Natural killer cell treated with Interleukin-12 subunit alpha and Interleukin-12 subunit beta and Interleukin-15 and Interleukin-18, amount 100 ng/mL, for 72 hours (primary cell): ENCODE results near the gene PACSIN1. TPM values are rescaled to one million over a fixed set of nuclear protein-coding genes. Genes with fewer than 3 reads are reported as not detected.

Source experiments
- ATAC-seq, 2 donors: fragments of 150-1000 bp; cut with Tn5 transposase in 1 of 2; sonication (Bioruptor Pico), chemical (Tn5 transposase) in 1 of 2; 2 replicates each; pipeline ENCODE4 v1.10.0; 2021
- DNase-seq: peaks from one replicate; pipeline ENCODE4 v3.0.0; 2022; ENCODE audit warnings: low spot score
- H3K27ac Mint-ChIP-seq, 2 donors: 1 replicate in 1 of 2; 2 replicates in 1 of 2; pipeline ENCODE4 v1.8.0; 2022; ENCODE audit warnings: mixed read lengths in 2 of 2, mild to moderate bottlenecking in 1 of 2, moderate library complexity in 1 of 2
- H3K27me3 Mint-ChIP-seq, 2 donors: 1 replicate in 1 of 2; 2 replicates in 1 of 2; pipeline ENCODE4 v1.8.0; 2022; ENCODE audit warnings: mixed read lengths in 2 of 2
- H3K36me3 Mint-ChIP-seq: one replicate; pipeline ENCODE4 v1.8.0; 2022; ENCODE audit warnings: mixed read lengths
- H3K4me1 Mint-ChIP-seq, 2 donors: 1 replicate in 1 of 2; 2 replicates in 1 of 2; pipeline ENCODE4 v1.8.0; 2022; ENCODE audit warnings: low read depth in 2 of 2, mixed read lengths in 2 of 2, mild to moderate bottlenecking in 1 of 2
- H3K4me3 Mint-ChIP-seq: one replicate; pipeline ENCODE4 v1.8.0; 2022; ENCODE audit warnings: mixed read lengths
- H3K9me3 Mint-ChIP-seq: 2 replicates; pipeline ENCODE4 v1.8.0; 2022; ENCODE audit warnings: mixed read lengths
- total RNA-seq, 2 donors: library from RNA; stranded (reverse); gene quantifications; one replicate each; pipeline ENCODE4 v1.2.3, GENCODE V29; 2022

The PACSIN1 gene
- total RNA-seq, 2 donors from 2014 or later, result 0.19 TPM; not detected in 1

- no peak for DNase-seq
- Mint-ChIP-seq H3K27me3 (peaks cover 2 to 5% of the 10 kb centered on the region in 2 donors), H3K9me3 (no peaks in the 10 kb centered on the region), H3K27ac (no peak overlapping the region), H3K4me1 (peaks cover 2 to 3% of the 10 kb centered on the region in 2 donors), H3K36me3 (no peaks in the 10 kb centered on the region), H3K4me3 (no peak overlapping the region)
- ATAC-seq, result no peak
Observed at GRCh38 chr6:34441526-34441925, 24.4 kb upstream of the PACSIN1 start.

GRCh38 chr6:34445313-34445860, 20.5 kb upstream of the PACSIN1 start:
- H3K4me1 Mint-ChIP-seq, result peaks cover 2 to 3% of the 10 kb centered on the region in 2 donors
- H3K27ac Mint-ChIP-seq, result no peak overlapping the region
- no peak overlapping the region for H3K4me3 Mint-ChIP-seq
- no peaks in the 10 kb centered on the region for H3K36me3 Mint-ChIP-seq
- H3K9me3 Mint-ChIP-seq, result no peaks in the 10 kb centered on the region
- peaks cover 0 to 4% of the 10 kb centered on the region in 2 donors for H3K27me3 Mint-ChIP-seq
- ATAC-seq (no peak), DNase-seq (no peak)

- Mint-ChIP-seq H3K27ac (no peak overlapping the region), H3K4me1 (no peaks in the 10 kb centered on the region)
Observed at GRCh38 chr6:34447386-34447785, 18.5 kb upstream of the PACSIN1 start.

GRCh38 chr6:34447910-34448309, 18.0 kb upstream of the PACSIN1 start:
- no peak overlapping the region for H3K27ac Mint-ChIP-seq
- H3K9me3 Mint-ChIP-seq, result peaks cover 3% of the 10 kb centered on the region
- no peaks in the 10 kb centered on the region for H3K36me3 Mint-ChIP-seq
- ATAC-seq (no peak), DNase-seq (no peak)
- no peaks in the 10 kb centered on the region for H3K4me1 Mint-ChIP-seq
- H3K4me3 Mint-ChIP-seq, result no peak overlapping the region
- H3K27me3 Mint-ChIP-seq, result peaks cover 0 to 2% of the 10 kb centered on the region in 2 donors

More at GRCh38 chr6:34447386-34447785, 18.5 kb upstream of the PACSIN1 start:
- DNase-seq, result no peak
- no peak for ATAC-seq
- no peaks in the 10 kb centered on the region for H3K36me3 Mint-ChIP-seq
- H3K27me3 Mint-ChIP-seq, result peaks cover 0 to 2% of the 10 kb centered on the region in 2 donors
- no peak overlapping the region for H3K4me3 Mint-ChIP-seq
- H3K9me3 Mint-ChIP-seq, result peaks cover 3% of the 10 kb centered on the region

- no peaks in the 10 kb centered on the region for H3K36me3 Mint-ChIP-seq
- ATAC-seq (no peak), DNase-seq (no peak)
Observed at GRCh38 chr6:34451192-34451591, 14.7 kb upstream of the PACSIN1 start.

GRCh38 chr6:34455831-34456230, 10.0 kb upstream of the PACSIN1 start:
- no peak overlapping the region for H3K27ac Mint-ChIP-seq
- no peaks in the 10 kb centered on the region for H3K27me3 Mint-ChIP-seq

More at GRCh38 chr6:34451192-34451591, 14.7 kb upstream of the PACSIN1 start:
- H3K27ac Mint-ChIP-seq, result no peak overlapping the region
- no peaks in the 10 kb centered on the region for H3K4me1 Mint-ChIP-seq
- no peak overlapping the region for H3K4me3 Mint-ChIP-seq
- H3K9me3 Mint-ChIP-seq, result peaks cover 3% of the 10 kb centered on the region
- peaks cover 0 to 2% of the 10 kb centered on the region in 2 donors for H3K27me3 Mint-ChIP-seq

GRCh38 chr6:34457382-34457741, 8.5 kb upstream of the PACSIN1 start:
- Mint-ChIP-seq H3K4me3 (no peak overlapping the region), H3K36me3 (no peaks in the 10 kb centered on the region), H3K4me1 (no peaks in the 10 kb centered on the region), H3K27ac (no peak overlapping the region), H3K27me3 (peaks cover 0 to 1% of the 10 kb centered on the region in 2 donors), H3K9me3 (no peaks in the 10 kb centered on the region)
- DNase-seq (no peak), ATAC-seq (no peak)

More at GRCh38 chr6:34455831-34456230, 10.0 kb upstream of the PACSIN1 start:
- no peaks in the 10 kb centered on the region for H3K4me1 Mint-ChIP-seq
- no peaks in the 10 kb centered on the region for H3K36me3 Mint-ChIP-seq
- no peak overlapping the region for H3K4me3 Mint-ChIP-seq
- DNase-seq (peak; percentile 23), ATAC-seq (no peak)
- H3K9me3 Mint-ChIP-seq, result peaks cover 3% of the 10 kb centered on the region

- Mint-ChIP-seq H3K36me3 (no peaks in the 10 kb centered on the region), H3K4me3 (no peak overlapping the region), H3K9me3 (no peaks in the 10 kb centered on the region), H3K27ac (no peak overlapping the region), H3K4me1 (no peaks in the 10 kb centered on the region), H3K27me3 (peaks cover 3 to 8% of the 10 kb centered on the region in 2 donors)
- DNase-seq, result peak; percentile 46
- peak in 1 of 2 donors; percentile 13 for ATAC-seq
Observed at GRCh38 chr6:34457742-34458735, 7.8 kb upstream of the PACSIN1 start.

- Mint-ChIP-seq H3K4me1 (no peaks in the 10 kb centered on the region), H3K9me3 (no peaks in the 10 kb centered on the region), H3K36me3 (no peaks in the 10 kb centered on the region), H3K27ac (no peak overlapping the region), H3K4me3 (no peak overlapping the region), H3K27me3 (peaks cover 4 to 19% of the 10 kb centered on the region in 2 donors)
- DNase-seq (peak; percentile 54), ATAC-seq (peak; percentile 61 to 73)
Observed at GRCh38 chr6:34459899-34460593, 5.8 kb upstream of the PACSIN1 start.

- no peaks in the 10 kb centered on the region for H3K9me3 Mint-ChIP-seq
- peaks cover 0 to 4% of the 10 kb centered on the region in 2 donors for H3K4me1 Mint-ChIP-seq
- ATAC-seq (no peak), DNase-seq (no peak)
- no peak overlapping the region for H3K27ac Mint-ChIP-seq
- H3K36me3 Mint-ChIP-seq, result no peaks in the 10 kb centered on the region
- H3K4me3 Mint-ChIP-seq, result no peak overlapping the region
- H3K27me3 Mint-ChIP-seq, result peaks cover 8 to 24% of the 10 kb centered on the region in 2 donors
Observed at GRCh38 chr6:34460796-34461507, 4.9 kb upstream of the PACSIN1 start.

GRCh38 chr6:34462010-34462409, 3.9 kb upstream of the PACSIN1 start:
- H3K36me3 Mint-ChIP-seq, result no peaks in the 10 kb centered on the region
- H3K4me1 Mint-ChIP-seq, result peaks cover 0 to 4% of the 10 kb centered on the region in 2 donors
- H3K9me3 Mint-ChIP-seq, result no peaks in the 10 kb centered on the region
- H3K27ac Mint-ChIP-seq, result no peak overlapping the region
- H3K27me3 Mint-ChIP-seq, result peaks cover 8 to 24% of the 10 kb centered on the region in 2 donors
- DNase-seq, result no peak
- no peak for ATAC-seq
- H3K4me3 Mint-ChIP-seq, result no peak overlapping the region

- H3K27ac Mint-ChIP-seq, result no peak overlapping the region
- peaks cover 0 to 4% of the 10 kb centered on the region in 2 donors for H3K4me1 Mint-ChIP-seq
- no peaks in the 10 kb centered on the region for H3K9me3 Mint-ChIP-seq
- H3K36me3 Mint-ChIP-seq, result no peaks in the 10 kb centered on the region
- no peak overlapping the region for H3K4me3 Mint-ChIP-seq
- no peak for ATAC-seq
- peaks cover 8 to 24% of the 10 kb centered on the region in 2 donors for H3K27me3 Mint-ChIP-seq
- no peak for DNase-seq
Observed at GRCh38 chr6:34462551-34462971, 3.3 kb upstream of the PACSIN1 start.

GRCh38 chr6:34463299-34463698, 2.6 kb upstream of the PACSIN1 start:
- ATAC-seq (no peak), DNase-seq (no peak)
- H3K36me3 Mint-ChIP-seq, result no peaks in the 10 kb centered on the region
- no peak overlapping the region for H3K27ac Mint-ChIP-seq
- peaks cover 8 to 24% of the 10 kb centered on the region in 2 donors for H3K27me3 Mint-ChIP-seq
- peaks cover 0 to 4% of the 10 kb centered on the region in 2 donors for H3K4me1 Mint-ChIP-seq
- no peak overlapping the region for H3K4me3 Mint-ChIP-seq
- H3K9me3 Mint-ChIP-seq, result no peaks in the 10 kb centered on the region
